ENCODE results near the gene DNAJC30.

DNAJC30 gene

GRCh38 chr7:73707045-73707631 lies 23.9 kb upstream of the DNAJC30 start:
- DNase-seq = no peak

GRCh38 chr7:73706126-73707044 lies 23.1 kb upstream of the DNAJC30 start:
- no peak for DNase-seq

GRCh38 chr7:73705551-73705920 lies 22.3 kb upstream of the DNAJC30 start:
- DNase-seq = no peak

GRCh38 chr7:73704640-73705550 lies 21.6 kb upstream of the DNAJC30 start:
- no peak for DNase-seq

- peak; percentile 90 for DNase-seq
Observed at GRCh38 chr7:73703757-73704639, 20.7 kb upstream of the DNAJC30 start.

- DNase-seq = no peak
Observed at GRCh38 chr7:73703225-73703624, 20.0 kb upstream of the DNAJC30 start.

- no peak for DNase-seq
Observed at GRCh38 chr7:73702665-73703064, 19.4 kb upstream of the DNAJC30 start.

- DNase-seq = no peak
Observed at GRCh38 chr7:73702226-73702625, 19.0 kb upstream of the DNAJC30 start.

GRCh38 chr7:73701357-73701995 lies 18.2 kb upstream of the DNAJC30 start:
- no peak for DNase-seq

GRCh38 chr7:73700581-73701134 lies 17.4 kb upstream of the DNAJC30 start:
- no peak for DNase-seq

- no peak for DNase-seq
Observed at GRCh38 chr7:73700069-73700423, 16.8 kb upstream of the DNAJC30 start.

- DNase-seq = no peak
Observed at GRCh38 chr7:73699370-73700068, 16.3 kb upstream of the DNAJC30 start.

GRCh38 chr7:73698410-73698809 lies 15.2 kb upstream of the DNAJC30 start:
- no peak for DNase-seq

GRCh38 chr7:73696372-73696771 lies 13.1 kb upstream of the DNAJC30 start:
- no peak for DNase-seq

- DNase-seq = no peak
Observed at GRCh38 chr7:73690646-73691045, 7.4 kb upstream of the DNAJC30 start.

GRCh38 chr7:73688288-73688687 lies 5.0 kb upstream of the DNAJC30 start:
- DNase-seq = no peak

- no peak for DNase-seq
Observed at GRCh38 chr7:73685311-73685710, 2.1 kb upstream of the DNAJC30 start.

GRCh38 chr7:73683788-73684693 lies 788 bp upstream of the DNAJC30 start:
- DNase-seq = no peak

GRCh38 chr7:73682745-73683055 lies 553 bp downstream of the DNAJC30 start:
- DNase-seq = no peak

GRCh38 chr7:73681031-73681430 lies 2.2 kb downstream of the DNAJC30 start:
- DNase-seq = no peak
